ENCODE results near the gene CLPTM1. TPM values are rescaled to one million over a fixed set of nuclear protein-coding genes. Genes with fewer than 3 reads are reported as not detected.
A peak's percentile ranks its signal among the peaks of the same experiment; 100 is the strongest.

The CLPTM1 gene
- total and polyA plus RNA-seq, 2 of the 8 experiments (the other 6 are each of a cell fraction or from before 2014, with no cell fraction given): 84.8 to 108 TPM

DNA sequence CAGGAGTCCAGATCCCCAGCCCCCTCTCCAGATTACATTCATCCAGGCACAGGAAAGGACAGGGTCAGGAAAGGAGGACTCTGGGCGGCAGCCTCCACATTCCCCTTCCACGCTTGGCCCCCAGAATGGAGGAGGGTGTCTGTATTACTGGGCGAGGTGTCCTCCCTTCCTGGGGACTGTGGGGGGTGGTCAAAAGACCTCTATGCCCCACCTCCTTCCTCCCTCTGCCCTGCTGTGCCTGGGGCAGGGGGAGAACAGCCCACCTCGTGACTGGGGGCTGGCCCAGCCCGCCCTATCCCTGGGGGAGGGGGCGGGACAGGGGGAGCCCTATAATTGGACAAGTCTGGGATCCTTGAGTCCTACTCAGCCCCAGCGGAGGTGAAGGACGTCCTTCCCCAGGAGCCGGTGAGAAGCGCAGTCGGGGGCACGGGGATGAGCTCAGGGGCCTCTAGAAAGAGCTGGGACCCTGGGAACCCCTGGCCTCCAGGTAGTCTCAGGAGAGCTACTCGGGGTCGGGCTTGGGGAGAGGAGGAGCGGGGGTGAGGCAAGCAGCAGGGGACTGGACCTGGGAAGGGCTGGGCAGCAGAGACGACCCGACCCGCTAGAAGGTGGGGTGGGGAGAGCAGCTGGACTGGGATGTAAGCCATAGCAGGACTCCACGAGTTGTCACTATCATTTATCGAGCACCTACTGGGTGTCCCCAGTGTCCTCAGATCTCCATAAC lies 49.6 kb upstream of the CLPTM1 start, which contains the start of gene APOE (continued):
- TF ChIP-seq, protein P1, sequence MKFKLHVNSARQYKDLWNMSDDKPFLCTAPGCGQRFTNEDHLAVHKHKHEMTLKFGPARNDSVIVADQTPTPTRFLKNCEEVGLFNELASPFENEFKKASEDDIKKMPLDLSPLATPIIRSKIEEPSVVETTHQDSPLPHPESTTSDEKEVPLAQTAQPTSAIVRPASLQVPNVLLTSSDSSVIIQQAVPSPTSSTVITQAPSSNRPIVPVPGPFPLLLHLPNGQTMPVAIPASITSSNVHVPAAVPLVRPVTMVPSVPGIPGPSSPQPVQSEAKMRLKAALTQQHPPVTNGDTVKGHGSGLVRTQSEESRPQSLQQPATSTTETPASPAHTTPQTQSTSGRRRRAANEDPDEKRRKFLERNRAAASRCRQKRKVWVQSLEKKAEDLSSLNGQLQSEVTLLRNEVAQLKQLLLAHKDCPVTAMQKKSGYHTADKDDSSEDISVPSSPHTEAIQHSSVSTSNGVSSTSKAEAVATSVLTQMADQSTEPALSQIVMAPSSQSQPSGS (IDR thresholded peaks at IDR 0.05; ENCODE audit: low read length): 0 out of 2 replicates have a peak, but pooled peaks have one; percentile 49
- TF ChIP-seq BACH1 (IDR thresholded peaks at IDR 0.05; ENCODE audit: low read length) (no peak), NRF1 (IDR thresholded peaks at IDR 0.05; ENCODE audit: low read depth, low read length) (no peak), RXRA (IDR thresholded peaks at IDR 0.05; ENCODE audit: insufficient read depth, low read depth, low read length) (no peak), SIRT6 (IDR thresholded peaks at IDR 0.05; ENCODE audit: low read length) (no peak), SP1 (IDR thresholded peaks at IDR 0.05; ENCODE audit: low read depth, low read length) (peak; percentile 59; the same call in 1 of the 2 replicates)
- TF ChIP-seq, protein P2, sequence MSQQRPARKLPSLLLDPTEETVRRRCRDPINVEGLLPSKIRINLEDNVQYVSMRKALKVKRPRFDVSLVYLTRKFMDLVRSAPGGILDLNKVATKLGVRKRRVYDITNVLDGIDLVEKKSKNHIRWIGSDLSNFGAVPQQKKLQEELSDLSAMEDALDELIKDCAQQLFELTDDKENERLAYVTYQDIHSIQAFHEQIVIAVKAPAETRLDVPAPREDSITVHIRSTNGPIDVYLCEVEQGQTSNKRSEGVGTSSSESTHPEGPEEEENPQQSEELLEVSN (IDR thresholded peaks at IDR 0.05): no peak
- TF ChIP-seq, protein P3, sequence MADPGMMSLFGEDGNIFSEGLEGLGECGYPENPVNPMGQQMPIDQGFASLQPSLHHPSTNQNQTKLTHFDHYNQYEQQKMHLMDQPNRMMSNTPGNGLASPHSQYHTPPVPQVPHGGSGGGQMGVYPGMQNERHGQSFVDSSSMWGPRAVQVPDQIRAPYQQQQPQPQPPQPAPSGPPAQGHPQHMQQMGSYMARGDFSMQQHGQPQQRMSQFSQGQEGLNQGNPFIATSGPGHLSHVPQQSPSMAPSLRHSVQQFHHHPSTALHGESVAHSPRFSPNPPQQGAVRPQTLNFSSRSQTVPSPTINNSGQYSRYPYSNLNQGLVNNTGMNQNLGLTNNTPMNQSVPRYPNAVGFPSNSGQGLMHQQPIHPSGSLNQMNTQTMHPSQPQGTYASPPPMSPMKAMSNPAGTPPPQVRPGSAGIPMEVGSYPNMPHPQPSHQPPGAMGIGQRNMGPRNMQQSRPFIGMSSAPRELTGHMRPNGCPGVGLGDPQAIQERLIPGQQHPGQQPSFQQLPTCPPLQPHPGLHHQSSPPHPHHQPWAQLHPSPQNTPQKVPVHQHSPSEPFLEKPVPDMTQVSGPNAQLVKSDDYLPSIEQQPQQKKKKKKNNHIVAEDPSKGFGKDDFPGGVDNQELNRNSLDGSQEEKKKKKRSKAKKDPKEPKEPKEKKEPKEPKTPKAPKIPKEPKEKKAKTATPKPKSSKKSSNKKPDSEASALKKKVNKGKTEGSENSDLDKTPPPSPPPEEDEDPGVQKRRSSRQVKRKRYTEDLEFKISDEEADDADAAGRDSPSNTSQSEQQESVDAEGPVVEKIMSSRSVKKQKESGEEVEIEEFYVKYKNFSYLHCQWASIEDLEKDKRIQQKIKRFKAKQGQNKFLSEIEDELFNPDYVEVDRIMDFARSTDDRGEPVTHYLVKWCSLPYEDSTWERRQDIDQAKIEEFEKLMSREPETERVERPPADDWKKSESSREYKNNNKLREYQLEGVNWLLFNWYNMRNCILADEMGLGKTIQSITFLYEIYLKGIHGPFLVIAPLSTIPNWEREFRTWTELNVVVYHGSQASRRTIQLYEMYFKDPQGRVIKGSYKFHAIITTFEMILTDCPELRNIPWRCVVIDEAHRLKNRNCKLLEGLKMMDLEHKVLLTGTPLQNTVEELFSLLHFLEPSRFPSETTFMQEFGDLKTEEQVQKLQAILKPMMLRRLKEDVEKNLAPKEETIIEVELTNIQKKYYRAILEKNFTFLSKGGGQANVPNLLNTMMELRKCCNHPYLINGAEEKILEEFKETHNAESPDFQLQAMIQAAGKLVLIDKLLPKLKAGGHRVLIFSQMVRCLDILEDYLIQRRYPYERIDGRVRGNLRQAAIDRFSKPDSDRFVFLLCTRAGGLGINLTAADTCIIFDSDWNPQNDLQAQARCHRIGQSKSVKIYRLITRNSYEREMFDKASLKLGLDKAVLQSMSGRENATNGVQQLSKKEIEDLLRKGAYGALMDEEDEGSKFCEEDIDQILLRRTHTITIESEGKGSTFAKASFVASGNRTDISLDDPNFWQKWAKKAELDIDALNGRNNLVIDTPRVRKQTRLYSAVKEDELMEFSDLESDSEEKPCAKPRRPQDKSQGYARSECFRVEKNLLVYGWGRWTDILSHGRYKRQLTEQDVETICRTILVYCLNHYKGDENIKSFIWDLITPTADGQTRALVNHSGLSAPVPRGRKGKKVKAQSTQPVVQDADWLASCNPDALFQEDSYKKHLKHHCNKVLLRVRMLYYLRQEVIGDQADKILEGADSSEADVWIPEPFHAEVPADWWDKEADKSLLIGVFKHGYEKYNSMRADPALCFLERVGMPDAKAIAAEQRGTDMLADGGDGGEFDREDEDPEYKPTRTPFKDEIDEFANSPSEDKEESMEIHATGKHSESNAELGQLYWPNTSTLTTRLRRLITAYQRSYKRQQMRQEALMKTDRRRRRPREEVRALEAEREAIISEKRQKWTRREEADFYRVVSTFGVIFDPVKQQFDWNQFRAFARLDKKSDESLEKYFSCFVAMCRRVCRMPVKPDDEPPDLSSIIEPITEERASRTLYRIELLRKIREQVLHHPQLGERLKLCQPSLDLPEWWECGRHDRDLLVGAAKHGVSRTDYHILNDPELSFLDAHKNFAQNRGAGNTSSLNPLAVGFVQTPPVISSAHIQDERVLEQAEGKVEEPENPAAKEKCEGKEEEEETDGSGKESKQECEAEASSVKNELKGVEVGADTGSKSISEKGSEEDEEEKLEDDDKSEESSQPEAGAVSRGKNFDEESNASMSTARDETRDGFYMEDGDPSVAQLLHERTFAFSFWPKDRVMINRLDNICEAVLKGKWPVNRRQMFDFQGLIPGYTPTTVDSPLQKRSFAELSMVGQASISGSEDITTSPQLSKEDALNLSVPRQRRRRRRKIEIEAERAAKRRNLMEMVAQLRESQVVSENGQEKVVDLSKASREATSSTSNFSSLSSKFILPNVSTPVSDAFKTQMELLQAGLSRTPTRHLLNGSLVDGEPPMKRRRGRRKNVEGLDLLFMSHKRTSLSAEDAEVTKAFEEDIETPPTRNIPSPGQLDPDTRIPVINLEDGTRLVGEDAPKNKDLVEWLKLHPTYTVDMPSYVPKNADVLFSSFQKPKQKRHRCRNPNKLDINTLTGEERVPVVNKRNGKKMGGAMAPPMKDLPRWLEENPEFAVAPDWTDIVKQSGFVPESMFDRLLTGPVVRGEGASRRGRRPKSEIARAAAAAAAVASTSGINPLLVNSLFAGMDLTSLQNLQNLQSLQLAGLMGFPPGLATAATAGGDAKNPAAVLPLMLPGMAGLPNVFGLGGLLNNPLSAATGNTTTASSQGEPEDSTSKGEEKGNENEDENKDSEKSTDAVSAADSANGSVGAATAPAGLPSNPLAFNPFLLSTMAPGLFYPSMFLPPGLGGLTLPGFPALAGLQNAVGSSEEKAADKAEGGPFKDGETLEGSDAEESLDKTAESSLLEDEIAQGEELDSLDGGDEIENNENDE (IDR thresholded peaks at IDR 0.05; ENCODE audit: insufficient replicate concordance, low read length): no peak
